Activated CD4-positive, CD25-positive, alpha-beta regulatory T cell treated with anti-CD3 and anti-CD28 coated beads, Interleukin-2, amount 50 U/mL, for 16 hours (primary cell): ENCODE results near the gene TMOD2.

Source experiments
- DNase-seq: peaks from one replicate; pipeline ENCODE4 v3.0.0-alpha.2; 2020; ENCODE audit warnings: low read depth, low spot score

Gene TMOD2

GRCh38 chr15:51750792-51751696 is at the start of gene TMOD2:
Gene TMOD2, plus strand, starts transcription at chr15:51751597. Its CDS starts 14,845 bp downstream, at chr15:51766442.
- DNase-seq: no peak

GRCh38 chr15:51702710-51703109 is 48.7 kb upstream of the TMOD2 start:
- DNase-seq: no peak

GRCh38 chr15:51706291-51706690 is 45.1 kb upstream of the TMOD2 start:
- DNase-seq: no peak

- no peak for DNase-seq
Measured at GRCh38 chr15:51706926-51707608, 44.3 kb upstream of the TMOD2 start.

GRCh38 chr15:51708013-51708412 is 43.4 kb upstream of the TMOD2 start:
- DNase-seq: no peak

- DNase-seq: no peak
Measured at GRCh38 chr15:51709031-51709430, 42.4 kb upstream of the TMOD2 start.

GRCh38 chr15:51714162-51714561 is 37.2 kb upstream of the TMOD2 start:
- no peak for DNase-seq

GRCh38 chr15:51714911-51715310 is 36.5 kb upstream of the TMOD2 start:
- no peak for DNase-seq

- DNase-seq: no peak
Measured at GRCh38 chr15:51718219-51718618, 33.2 kb upstream of the TMOD2 start.

GRCh38 chr15:51718746-51719145 is 32.7 kb upstream of the TMOD2 start:
- DNase-seq: no peak

- DNase-seq: no peak
Measured at GRCh38 chr15:51720201-51720995, 31.0 kb upstream of the TMOD2 start.

- DNase-seq: no peak
Measured at GRCh38 chr15:51721199-51721960, 30.0 kb upstream of the TMOD2 start.

- DNase-seq: no peak
Measured at GRCh38 chr15:51724199-51724598, 27.2 kb upstream of the TMOD2 start.

GRCh38 chr15:51724673-51725072 is 26.7 kb upstream of the TMOD2 start:
- no peak for DNase-seq

- DNase-seq: no peak
Measured at GRCh38 chr15:51726302-51727073, 24.9 kb upstream of the TMOD2 start.

GRCh38 chr15:51727141-51727897 is 24.1 kb upstream of the TMOD2 start:
- DNase-seq: no peak

GRCh38 chr15:51731549-51732267 is 19.7 kb upstream of the TMOD2 start:
- DNase-seq: no peak

GRCh38 chr15:51732646-51733045 is 18.8 kb upstream of the TMOD2 start:
- DNase-seq: no peak
